Measurements from ENCODE around the gene NIPSNAP3A. TPM values are rescaled to one million over a fixed set of nuclear protein-coding genes. Genes with fewer than 3 reads are reported as not detected.

The NIPSNAP3A gene
- 23.0 and 27.0 TPM in 2 replicates for total RNA-seq

DNA sequence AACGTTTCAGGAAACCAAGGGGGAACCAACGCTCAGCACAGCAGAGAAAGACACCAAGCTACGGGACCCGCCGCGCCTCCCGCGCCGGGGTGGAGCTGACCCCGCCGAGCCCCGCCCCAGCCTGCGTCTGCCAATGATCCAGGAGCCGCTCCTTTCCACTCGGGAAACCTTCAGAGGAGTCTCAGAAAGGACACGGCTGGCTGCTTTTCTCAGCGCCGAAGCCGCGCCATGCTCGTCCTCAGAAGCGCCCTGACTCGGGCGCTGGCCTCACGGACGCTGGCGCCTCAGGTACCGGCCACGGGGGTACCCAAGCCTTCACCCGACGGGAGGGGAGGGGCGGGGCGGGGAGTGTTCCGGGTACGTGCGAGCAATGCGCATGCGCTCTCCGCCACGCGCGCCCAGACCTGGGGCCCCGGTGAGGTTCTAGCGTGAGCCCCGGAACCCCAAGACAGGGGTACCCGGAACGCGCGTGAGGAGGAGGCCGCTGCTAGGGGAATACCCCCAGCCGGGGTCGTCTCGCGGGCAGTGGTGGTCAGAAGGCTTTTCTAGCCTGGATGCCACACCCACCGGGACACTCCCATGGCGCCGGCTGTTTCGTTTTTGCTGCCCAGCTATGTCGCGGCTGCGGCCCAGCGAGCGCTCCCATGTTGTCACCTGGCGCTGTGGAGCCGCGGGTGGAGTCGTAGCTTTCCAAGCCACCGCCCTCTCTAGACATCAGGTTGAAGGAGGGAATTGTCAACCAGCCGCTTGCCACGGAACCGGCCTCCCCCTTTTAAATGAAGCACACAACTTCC, at the start of gene NIPSNAP3A:
Gene NIPSNAP3A, plus strand, starts transcription at position 119 of the 794 bp plus-strand sequence. Its CDS starts 110 bp downstream, at position 229.

Other genes starting within 250 kb of the NIPSNAP3A start
- not detected in 2 replicates for gene OR13F1, start 243.4 kb upstream of the NIPSNAP3A start, total RNA-seq
- gene OR13C4, start 220.5 kb upstream of the NIPSNAP3A start, total RNA-seq, result not detected in 2 replicates
- gene OR13C3, start 210.8 kb upstream of the NIPSNAP3A start, total RNA-seq, result not detected in 2 replicates
- gene OR13C8, start 178.5 kb upstream of the NIPSNAP3A start, total RNA-seq, result not detected in 2 replicates
- gene OR13C5, start 148.3 kb upstream of the NIPSNAP3A start, total RNA-seq, result not detected in 2 replicates
- gene OR13C2, start 142.1 kb upstream of the NIPSNAP3A start, total RNA-seq, result not detected in 2 replicates
- not detected in 2 replicates for gene OR13C9, start 129.5 kb upstream of the NIPSNAP3A start, total RNA-seq
- not detected in 2 replicates for gene OR13D1, start 53.2 kb upstream of the NIPSNAP3A start, total RNA-seq
- gene NIPSNAP3B, start 16.4 kb downstream of the NIPSNAP3A start, total RNA-seq, result 0.85 and 1.2 TPM in 2 replicates
- 222 and 232 TPM in 2 replicates for gene ABCA1, start 180.5 kb downstream of the NIPSNAP3A start, total RNA-seq